Gastroesophageal sphincter (tissue), 3 donors: Measurements from ENCODE around the gene MRPL12.

Experiments
- EP300 ChIP-seq: sonication (generic); formaldehyde crosslinking; IDR thresholded peaks from one replicate; pipeline ENCODE4 v1.6.1; 2017; ENCODE audit warnings: antibody characterized with exemption, mild to moderate bottlenecking
- POLR2A ChIP-seq, 2 donors: fragments of 450-650 bp; IDR thresholded peaks; one replicate each; pipeline ENCODE4 v1.6.1; 2017; ENCODE audit warnings: antibody characterized with exemption in 2 of 2, mild to moderate bottlenecking in 2 of 2, moderate library complexity in 1 of 2
- POLR2AphosphoS5 ChIP-seq: sonication (generic); formaldehyde crosslinking; IDR thresholded peaks from one replicate; pipeline ENCODE4 v1.6.1; 2017; ENCODE audit warnings: antibody characterized with exemption
- TF ChIP-seq, protein P1 (sequence below), 4 experiments: fragments of 200-600 bp in 2 of 4; fragments of 450-650 bp in 2 of 4; sonication (generic) in 1 of 4; IDR thresholded peaks; one replicate each; pipeline ENCODE4 v1.5.1; 2017 to 2019; ENCODE audit warnings: antibody characterized with exemption in 4 of 4, mild to moderate bottlenecking in 2 of 4, moderate library complexity in 2 of 4

DNA sequence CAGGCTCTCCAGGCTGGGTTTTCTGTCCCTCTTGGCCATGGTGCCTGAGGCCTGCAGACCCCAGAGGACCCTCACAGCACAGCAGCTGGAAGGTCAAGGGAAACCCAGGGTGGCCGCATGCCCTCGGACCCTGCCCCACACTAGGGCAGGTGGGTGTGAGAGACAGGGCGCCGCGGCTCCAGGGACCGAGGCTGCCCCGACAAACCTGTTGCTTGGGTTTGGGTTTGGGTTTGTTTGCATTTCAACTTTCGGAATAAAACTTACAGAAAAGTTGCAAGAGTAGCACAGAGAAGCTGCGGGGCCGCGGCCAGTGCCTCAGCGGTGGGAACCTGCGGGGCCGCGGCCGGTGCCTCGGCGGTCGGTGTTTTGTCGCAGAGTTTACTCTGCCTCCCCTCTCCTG is 11.6 kb upstream of the MRPL12 start:
- no peak for TF ChIP-seq POLR2A (IDR thresholded peaks at IDR 0.05)
- TF ChIP-seq, protein P1, sequence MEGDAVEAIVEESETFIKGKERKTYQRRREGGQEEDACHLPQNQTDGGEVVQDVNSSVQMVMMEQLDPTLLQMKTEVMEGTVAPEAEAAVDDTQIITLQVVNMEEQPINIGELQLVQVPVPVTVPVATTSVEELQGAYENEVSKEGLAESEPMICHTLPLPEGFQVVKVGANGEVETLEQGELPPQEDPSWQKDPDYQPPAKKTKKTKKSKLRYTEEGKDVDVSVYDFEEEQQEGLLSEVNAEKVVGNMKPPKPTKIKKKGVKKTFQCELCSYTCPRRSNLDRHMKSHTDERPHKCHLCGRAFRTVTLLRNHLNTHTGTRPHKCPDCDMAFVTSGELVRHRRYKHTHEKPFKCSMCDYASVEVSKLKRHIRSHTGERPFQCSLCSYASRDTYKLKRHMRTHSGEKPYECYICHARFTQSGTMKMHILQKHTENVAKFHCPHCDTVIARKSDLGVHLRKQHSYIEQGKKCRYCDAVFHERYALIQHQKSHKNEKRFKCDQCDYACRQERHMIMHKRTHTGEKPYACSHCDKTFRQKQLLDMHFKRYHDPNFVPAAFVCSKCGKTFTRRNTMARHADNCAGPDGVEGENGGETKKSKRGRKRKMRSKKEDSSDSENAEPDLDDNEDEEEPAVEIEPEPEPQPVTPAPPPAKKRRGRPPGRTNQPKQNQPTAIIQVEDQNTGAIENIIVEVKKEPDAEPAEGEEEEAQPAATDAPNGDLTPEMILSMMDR (IDR thresholded peaks at IDR 0.05) = no peak
- no peak for TF ChIP-seq EP300
- no peak for TF ChIP-seq POLR2AphosphoS5
